Gastrocnemius medialis (tissue), 4 donors: Measurements from ENCODE around the gene SRPX.

Experiments used
- POLR2A ChIP-seq, 2 donors: fragments of 450-650 bp; IDR thresholded peaks; one replicate each; pipeline ENCODE4 v1.6.1; 2017; ENCODE audit warnings: antibody characterized with exemption in 2 of 2, mild to moderate bottlenecking in 2 of 2, moderate library complexity in 2 of 2
- TF ChIP-seq, protein P1 (sequence below), 5 experiments: fragments of 450-650 bp in 3 of 5; fragments of 200-600 bp in 2 of 5; sonication (generic) in 2 of 5; IDR thresholded peaks in 4 of 5; conservative IDR thresholded peaks in 1 of 5; 1 replicate in 4 of 5; 2 replicates in 1 of 5; pipeline ENCODE4 v1.5.1; 2016 to 2019; ENCODE audit warnings: antibody characterized with exemption in 5 of 5, mild to moderate bottlenecking in 3 of 5, moderate library complexity in 3 of 5

DNA sequence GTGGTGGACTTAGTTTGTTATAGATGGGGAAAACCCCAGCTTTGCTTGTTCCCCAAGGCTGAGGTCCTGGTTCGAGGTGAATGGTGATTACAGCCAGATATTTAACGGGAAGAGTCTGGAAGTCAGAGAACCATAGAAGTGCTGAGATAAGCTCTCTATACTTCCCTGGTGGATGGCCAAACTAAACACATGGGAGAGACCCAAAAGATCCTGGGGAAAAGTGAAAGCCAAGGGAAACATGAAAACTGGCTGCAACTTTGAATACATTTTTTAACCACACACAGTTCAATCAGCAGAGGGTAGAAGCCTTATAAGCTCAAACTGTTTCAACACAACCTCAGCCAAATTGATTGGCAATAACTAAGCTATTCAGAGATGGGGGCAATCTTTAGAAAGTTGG lies 29.3 kb upstream of the SRPX start:
- TF ChIP-seq POLR2A (IDR thresholded peaks at IDR 0.05) = no peak
- TF ChIP-seq, protein P1, sequence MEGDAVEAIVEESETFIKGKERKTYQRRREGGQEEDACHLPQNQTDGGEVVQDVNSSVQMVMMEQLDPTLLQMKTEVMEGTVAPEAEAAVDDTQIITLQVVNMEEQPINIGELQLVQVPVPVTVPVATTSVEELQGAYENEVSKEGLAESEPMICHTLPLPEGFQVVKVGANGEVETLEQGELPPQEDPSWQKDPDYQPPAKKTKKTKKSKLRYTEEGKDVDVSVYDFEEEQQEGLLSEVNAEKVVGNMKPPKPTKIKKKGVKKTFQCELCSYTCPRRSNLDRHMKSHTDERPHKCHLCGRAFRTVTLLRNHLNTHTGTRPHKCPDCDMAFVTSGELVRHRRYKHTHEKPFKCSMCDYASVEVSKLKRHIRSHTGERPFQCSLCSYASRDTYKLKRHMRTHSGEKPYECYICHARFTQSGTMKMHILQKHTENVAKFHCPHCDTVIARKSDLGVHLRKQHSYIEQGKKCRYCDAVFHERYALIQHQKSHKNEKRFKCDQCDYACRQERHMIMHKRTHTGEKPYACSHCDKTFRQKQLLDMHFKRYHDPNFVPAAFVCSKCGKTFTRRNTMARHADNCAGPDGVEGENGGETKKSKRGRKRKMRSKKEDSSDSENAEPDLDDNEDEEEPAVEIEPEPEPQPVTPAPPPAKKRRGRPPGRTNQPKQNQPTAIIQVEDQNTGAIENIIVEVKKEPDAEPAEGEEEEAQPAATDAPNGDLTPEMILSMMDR (IDR thresholded peaks at IDR 0.05 in 4 of 5, conservative IDR thresholded peaks at IDR 0.05 in 1 of 5) = no peak
